HEK293T (cell line): ENCODE measurements around the gene PARVB.
"Not testable (repeated sequence)": the region's sequence is repeated elsewhere in the genome, so short reads cannot be mapped to it uniquely, and the experiment has no call there.

ENCODE experiments used
- CTCF ChIA-PET: fragments of 350-600 bp; formaldehyde crosslinking; extraction: SDS; loops from one replicate; lab custom pipeline; 2021; ENCODE audit warnings: antibody characterized with exemption, inconsistent platforms; lab: Yijun Ruan, JAX
- POLR2A ChIA-PET: fragments of 350-600 bp; formaldehyde crosslinking; extraction: SDS; loops from one replicate; lab custom pipeline; 2020; ENCODE audit warnings: antibody characterized with exemption, inconsistent platforms; lab: Yijun Ruan, JAX
- DNase-seq: peaks from one replicate; pipeline ENCODE4 v3.0.0; 2012; ENCODE audit warnings: mixed read lengths; ENCODE audit errors: extremely low spot score
- ARNT ChIP-seq: fragments of 450-650 bp; IDR thresholded peaks from 2 replicates; pipeline ENCODE4 v1.6.1; 2017; ENCODE audit warnings: mild to moderate bottlenecking
- BHLHE40 ChIP-seq: fragments of 450-650 bp; IDR thresholded peaks from 2 replicates; pipeline ENCODE4 v1.6.1; 2016; ENCODE audit warnings: mild to moderate bottlenecking, moderate library complexity, borderline replicate concordance
- CTBP1 ChIP-seq: fragments of 450-650 bp; IDR thresholded peaks from 2 replicates; pipeline ENCODE4 v1.6.1; 2016; ENCODE audit warnings: borderline replicate concordance
- ELF4 ChIP-seq: fragments of 450-650 bp; IDR thresholded peaks from 2 replicates; pipeline ENCODE4 v1.6.1; 2017; ENCODE audit warnings: antibody characterized with exemption
- FOXA1 ChIP-seq: fragments of 450-650 bp; IDR thresholded peaks from 2 replicates; pipeline ENCODE4 v1.6.1; 2016; ENCODE audit warnings: mild to moderate bottlenecking
- FOXK2 ChIP-seq: fragments of 450-650 bp; IDR thresholded peaks from 2 replicates; pipeline ENCODE4 v1.6.1; 2016; ENCODE audit warnings: mild to moderate bottlenecking
- FOXM1 ChIP-seq: fragments of 450-650 bp; IDR thresholded peaks from 2 replicates; pipeline ENCODE4 v1.6.1; 2017; ENCODE audit warnings: mild to moderate bottlenecking, borderline replicate concordance
- HDGF ChIP-seq: fragments of 450-650 bp; IDR thresholded peaks from 2 replicates; pipeline ENCODE4 v1.6.1; 2017; ENCODE audit warnings: antibody characterized with exemption, borderline replicate concordance
- L3MBTL2 ChIP-seq: fragments of 450-650 bp; conservative IDR thresholded peaks from 2 replicates; pipeline ENCODE4 v1.6.1; 2016; ENCODE audit warnings: mild to moderate bottlenecking
- LEF1 ChIP-seq: fragments of 450-650 bp; IDR thresholded peaks from 2 replicates; pipeline ENCODE4 v1.6.1; 2017; ENCODE audit warnings: mild to moderate bottlenecking, borderline replicate concordance
- NFRKB ChIP-seq: fragments of 450-650 bp; IDR thresholded peaks from 2 replicates; pipeline ENCODE4 v1.6.1; 2016; ENCODE audit warnings: mild to moderate bottlenecking, moderate library complexity
- SP1 ChIP-seq: fragments of 450-650 bp; IDR thresholded peaks from 2 replicates; pipeline ENCODE4 v1.6.1; 2017
- SUZ12 ChIP-seq: fragments of 450-650 bp; IDR thresholded peaks from 2 replicates; pipeline ENCODE4 v1.6.1; 2016; ENCODE audit warnings: mild to moderate bottlenecking
- TARDBP ChIP-seq: fragments of 450-650 bp; IDR thresholded peaks from 2 replicates; pipeline ENCODE4 v1.6.1; 2016
- ZNF384 ChIP-seq: fragments of 450-650 bp; IDR thresholded peaks from 2 replicates; pipeline ENCODE4 v1.6.1; 2016
- TF ChIP-seq, protein P1 (sequence below): fragments of 450-650 bp; IDR thresholded peaks from 2 replicates; pipeline ENCODE4 v1.6.1; 2016

The PARVB gene

DNA sequence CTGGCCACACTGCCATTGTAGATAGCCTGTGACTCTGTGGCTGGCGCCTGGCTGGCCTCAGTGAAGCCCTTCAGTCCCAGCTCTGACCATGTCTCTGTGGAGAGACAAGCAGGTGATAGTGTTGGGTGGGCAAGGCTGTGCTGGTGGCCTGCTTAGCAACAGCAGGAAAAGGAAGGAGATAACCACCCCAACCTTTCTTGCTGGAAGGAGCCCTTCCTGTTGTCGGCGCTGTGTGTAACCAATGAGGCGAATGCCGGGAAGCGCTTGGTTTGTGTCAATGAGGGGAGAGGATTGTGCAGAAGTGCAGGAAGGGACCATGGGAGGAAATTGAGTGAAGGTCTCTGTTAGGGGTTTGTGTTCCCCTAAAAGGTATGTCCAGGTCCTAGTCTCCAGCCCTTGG lies 27.3 kb downstream of the PARVB start:
- ChIA-PET CTCF (no interaction called here), POLR2A (no interaction called here)
- TF ChIP-seq LEF1 = no peak
- TF ChIP-seq FOXK2 = no peak
- TF ChIP-seq BHLHE40 = no peak
- TF ChIP-seq HDGF = no peak
- no peak for TF ChIP-seq ELF4
- TF ChIP-seq FOXM1 = no peak
- TF ChIP-seq FOXA1 = no peak
- no peak for TF ChIP-seq L3MBTL2
- DNase-seq = no peak

DNA sequence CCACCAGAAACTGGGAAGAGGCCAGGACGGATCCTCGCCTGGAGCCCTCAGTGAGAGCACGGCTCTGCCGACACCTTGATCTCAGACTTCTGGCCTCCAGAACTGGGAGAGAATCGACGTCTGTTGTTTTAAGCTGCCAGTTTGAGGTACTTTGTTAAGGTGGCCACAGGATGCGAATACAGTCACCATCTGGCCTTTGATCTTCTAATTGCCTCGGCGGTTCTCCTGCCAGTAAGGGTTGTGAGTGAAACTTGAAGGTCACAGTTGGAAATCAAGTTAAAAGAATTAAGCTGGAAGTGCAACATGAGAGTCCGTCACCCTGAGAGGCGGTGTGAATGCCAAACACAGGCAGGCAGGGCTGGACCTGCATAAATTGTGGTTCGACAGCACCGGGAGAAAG lies 27.9 kb downstream of the PARVB start:
- TF ChIP-seq FOXK2 (no peak), ELF4 (no peak), LEF1 (no peak), L3MBTL2 (no peak), SP1 (no peak), ZNF384 (no peak), FOXM1 (no peak)
- DNase-seq = no peak
- POLR2A ChIA-PET = no interaction called here
- CTCF ChIA-PET = no interaction called here

DNA sequence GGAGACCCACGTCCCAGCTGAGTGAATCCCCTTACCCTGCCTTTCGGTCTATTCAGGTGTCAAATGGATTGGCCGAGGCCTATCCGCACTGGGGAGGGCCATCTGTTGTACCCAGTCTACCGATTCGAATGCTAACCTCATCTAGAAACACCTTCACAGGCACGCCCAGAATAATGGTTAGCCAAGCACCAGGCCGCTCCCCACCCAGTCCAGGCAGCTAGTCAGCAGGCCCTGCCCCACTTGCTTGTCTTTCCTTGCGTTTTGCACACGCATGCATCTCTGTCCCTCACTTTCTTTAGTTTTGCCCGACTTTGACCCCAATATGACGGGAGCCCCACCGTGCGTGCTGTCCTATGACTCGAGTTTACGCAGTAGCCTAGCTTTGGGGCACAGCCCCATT lies 31.7 kb downstream of the PARVB start:
- ChIA-PET CTCF (no interaction called here), POLR2A (no interaction called here)
- no peak for DNase-seq

GRCh38 chr22:44056649-44057048 lies 32.5 kb downstream of the PARVB start:
- CTCF ChIA-PET = interaction anchor here (1.0 kb wide), 1 partner anchor 110 kb away, joined by 3 read pairs; no protein-coding TSS in a partner anchor
- DNase-seq, POLR2A ChIA-PET: not testable (repeated sequence)

More for the DNA sequence above, 31.7 kb downstream of the PARVB start:
- TF ChIP-seq LEF1 (no peak), ELF4 (no peak), HDGF (no peak), SP1 (no peak), FOXA1 (no peak), SUZ12 (no peak), FOXK2 (no peak), L3MBTL2 (no peak), BHLHE40 (no peak), CTBP1 (no peak), ARNT (no peak), ZNF384 (no peak)
- TF ChIP-seq, protein P1, sequence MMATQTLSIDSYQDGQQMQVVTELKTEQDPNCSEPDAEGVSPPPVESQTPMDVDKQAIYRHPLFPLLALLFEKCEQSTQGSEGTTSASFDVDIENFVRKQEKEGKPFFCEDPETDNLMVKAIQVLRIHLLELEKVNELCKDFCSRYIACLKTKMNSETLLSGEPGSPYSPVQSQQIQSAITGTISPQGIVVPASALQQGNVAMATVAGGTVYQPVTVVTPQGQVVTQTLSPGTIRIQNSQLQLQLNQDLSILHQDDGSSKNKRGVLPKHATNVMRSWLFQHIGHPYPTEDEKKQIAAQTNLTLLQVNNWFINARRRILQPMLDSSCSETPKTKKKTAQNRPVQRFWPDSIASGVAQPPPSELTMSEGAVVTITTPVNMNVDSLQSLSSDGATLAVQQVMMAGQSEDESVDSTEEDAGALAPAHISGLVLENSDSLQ = no peak

DNA sequence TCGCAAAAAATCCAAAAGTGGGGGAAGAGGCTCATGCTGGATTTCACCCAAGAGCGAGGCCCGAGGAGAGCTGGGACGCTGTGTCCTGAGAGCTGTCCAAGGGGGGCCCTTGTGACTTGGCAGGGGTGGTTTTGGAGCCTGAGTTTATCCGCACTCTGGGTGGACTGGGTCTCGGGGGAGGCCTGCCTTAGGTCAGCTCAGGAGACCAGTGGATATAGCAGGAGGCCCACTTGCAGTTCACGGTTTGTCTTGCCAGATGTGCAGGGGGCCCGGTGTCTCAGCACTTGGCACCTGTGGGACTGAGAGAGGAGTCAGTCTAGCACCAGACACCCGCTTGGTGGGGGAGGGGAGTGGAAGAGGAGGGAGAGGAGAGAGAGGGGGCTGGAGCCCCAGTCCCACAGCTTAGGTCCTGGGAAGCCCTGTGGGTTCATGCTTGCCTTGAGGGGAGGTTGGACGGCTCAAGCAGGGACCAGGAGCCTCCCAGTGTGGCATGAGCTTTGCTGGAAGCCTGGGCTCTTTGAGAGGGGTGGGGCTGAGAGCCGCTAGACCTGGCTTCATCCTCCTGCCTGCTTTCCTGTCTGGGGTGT lies 33.4 kb downstream of the PARVB start:
- CTCF ChIA-PET = interaction anchor here (1.0 kb wide), 2 partner anchors 24 to 111 kb away, joined by 3 read pairs; no protein-coding TSS in a partner anchor
- no peak for DNase-seq
- POLR2A ChIA-PET = no interaction called here

GRCh38 chr22:44063462-44064371 lies 39.6 kb downstream of the PARVB start:
- no peak for DNase-seq
- TF ChIP-seq HDGF = no peak
- no peak for TF ChIP-seq FOXM1
- no peak for TF ChIP-seq ZNF384
- TF ChIP-seq, protein P1 = no peak
- TF ChIP-seq SP1 = no peak
- TF ChIP-seq ARNT = no peak
- no peak for TF ChIP-seq CTBP1
- TF ChIP-seq TARDBP = no peak
- POLR2A ChIA-PET = no interaction called here
- CTCF ChIA-PET = no interaction called here

More for the DNA sequence above, 33.4 kb downstream of the PARVB start:
- no peak for TF ChIP-seq HDGF
- TF ChIP-seq ARNT = no peak
- TF ChIP-seq SP1 = no peak
- no peak for TF ChIP-seq CTBP1
- TF ChIP-seq FOXM1 = no peak
- TF ChIP-seq TARDBP = no peak
- TF ChIP-seq ZNF384 = no peak
- TF ChIP-seq ELF4 = no peak
- no peak for TF ChIP-seq L3MBTL2
- TF ChIP-seq BHLHE40 = no peak
- no peak for TF ChIP-seq FOXA1
- TF ChIP-seq, protein P1 = no peak
- TF ChIP-seq LEF1 = no peak
- no peak for TF ChIP-seq NFRKB
- no peak for TF ChIP-seq SUZ12
- no peak for TF ChIP-seq FOXK2
